GM19238 (cell line): ENCODE measurements around the gene CACNA1B.
"Not testable (repeated sequence)": the region's sequence is repeated elsewhere in the genome, so short reads cannot be mapped to it uniquely, and the experiment has no call there.

Experiments
- DNase-seq: peaks from one replicate; pipeline ENCODE4 v3.0.0; 2011; ENCODE audit warnings: low spot score; ENCODE audit not compliant: insufficient read length

The CACNA1B gene

GRCh38 chr9:138113701-138114325 is 236.2 kb downstream of the CACNA1B start:
- not testable (repeated sequence) for DNase-seq

DNA sequence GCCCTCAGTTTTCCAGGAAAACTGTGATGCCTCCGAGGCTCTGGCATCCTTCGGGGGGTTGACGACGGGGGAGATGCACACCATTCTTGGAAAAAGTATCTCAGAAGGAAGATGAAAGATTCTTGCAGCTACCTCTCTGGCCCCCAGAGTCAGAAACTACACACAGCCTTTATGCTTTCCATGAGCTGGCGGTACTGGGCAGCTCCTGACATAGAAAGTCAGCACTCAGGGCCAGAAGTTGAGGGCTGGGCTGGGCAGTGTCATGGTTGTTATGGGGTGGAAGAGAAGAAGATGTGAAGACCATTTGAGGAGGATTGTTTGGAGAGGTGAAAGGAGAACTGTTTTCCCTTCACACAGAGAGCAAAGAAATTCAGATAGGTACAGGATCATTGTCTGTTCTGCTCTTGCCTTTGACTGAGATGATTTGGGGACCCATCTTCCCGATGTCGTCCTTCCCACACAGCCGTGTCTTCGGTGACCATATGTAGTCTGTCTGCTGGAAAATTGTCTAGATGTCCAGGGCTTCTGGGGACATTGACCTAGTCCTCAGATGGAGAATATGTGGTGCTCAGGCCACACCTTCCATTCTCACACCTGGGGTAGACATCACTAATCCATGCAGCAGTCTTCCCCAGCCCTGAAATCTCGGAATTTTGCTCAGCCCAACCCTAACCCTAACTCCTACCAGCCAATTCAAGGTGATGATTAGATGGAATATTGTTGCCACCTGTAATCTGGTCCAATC is 237.1 kb downstream of the CACNA1B start:
- DNase-seq, result no peak

- DNase-seq, result no peak
These were observed 237.9 kb downstream of the CACNA1B start for GRCh38 chr9:138115506-138115905.

GRCh38 chr9:138116521-138116920 is 238.9 kb downstream of the CACNA1B start:
- no peak for DNase-seq

GRCh38 chr9:138117101-138117750 is 239.6 kb downstream of the CACNA1B start:
- DNase-seq, result no peak

GRCh38 chr9:138117836-138118235 is 240.3 kb downstream of the CACNA1B start:
- no peak for DNase-seq

DNA sequence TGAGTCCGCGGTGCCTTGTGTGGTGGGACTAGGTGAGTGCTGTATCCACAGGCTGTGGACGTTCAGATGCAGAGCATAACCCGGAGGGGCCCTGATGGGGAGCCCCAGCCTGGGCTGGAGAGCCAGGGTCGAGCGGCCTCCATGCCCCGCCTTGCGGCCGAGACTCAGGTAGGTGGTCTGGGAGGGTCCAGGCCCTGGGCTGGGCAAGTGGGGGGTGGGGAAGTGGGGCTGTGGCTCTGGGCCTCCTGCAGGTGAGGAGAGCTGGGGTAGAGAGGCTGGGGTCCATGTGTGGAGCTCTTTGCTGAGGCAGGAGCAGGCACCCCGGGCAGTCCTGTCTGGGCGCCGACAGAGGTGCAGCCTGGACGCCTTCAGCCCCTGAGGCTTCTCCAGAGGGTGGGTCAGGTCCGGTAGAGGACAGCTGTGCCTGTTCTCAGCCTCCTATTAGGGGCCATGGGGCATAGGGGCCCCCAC is 241.1 kb downstream of the CACNA1B start:
- DNase-seq, result no peak

- DNase-seq, result no peak
These were observed 241.8 kb downstream of the CACNA1B start for GRCh38 chr9:138119202-138120027.

- DNase-seq, result no peak
These were observed 242.5 kb downstream of the CACNA1B start for GRCh38 chr9:138120072-138120471.

DNA sequence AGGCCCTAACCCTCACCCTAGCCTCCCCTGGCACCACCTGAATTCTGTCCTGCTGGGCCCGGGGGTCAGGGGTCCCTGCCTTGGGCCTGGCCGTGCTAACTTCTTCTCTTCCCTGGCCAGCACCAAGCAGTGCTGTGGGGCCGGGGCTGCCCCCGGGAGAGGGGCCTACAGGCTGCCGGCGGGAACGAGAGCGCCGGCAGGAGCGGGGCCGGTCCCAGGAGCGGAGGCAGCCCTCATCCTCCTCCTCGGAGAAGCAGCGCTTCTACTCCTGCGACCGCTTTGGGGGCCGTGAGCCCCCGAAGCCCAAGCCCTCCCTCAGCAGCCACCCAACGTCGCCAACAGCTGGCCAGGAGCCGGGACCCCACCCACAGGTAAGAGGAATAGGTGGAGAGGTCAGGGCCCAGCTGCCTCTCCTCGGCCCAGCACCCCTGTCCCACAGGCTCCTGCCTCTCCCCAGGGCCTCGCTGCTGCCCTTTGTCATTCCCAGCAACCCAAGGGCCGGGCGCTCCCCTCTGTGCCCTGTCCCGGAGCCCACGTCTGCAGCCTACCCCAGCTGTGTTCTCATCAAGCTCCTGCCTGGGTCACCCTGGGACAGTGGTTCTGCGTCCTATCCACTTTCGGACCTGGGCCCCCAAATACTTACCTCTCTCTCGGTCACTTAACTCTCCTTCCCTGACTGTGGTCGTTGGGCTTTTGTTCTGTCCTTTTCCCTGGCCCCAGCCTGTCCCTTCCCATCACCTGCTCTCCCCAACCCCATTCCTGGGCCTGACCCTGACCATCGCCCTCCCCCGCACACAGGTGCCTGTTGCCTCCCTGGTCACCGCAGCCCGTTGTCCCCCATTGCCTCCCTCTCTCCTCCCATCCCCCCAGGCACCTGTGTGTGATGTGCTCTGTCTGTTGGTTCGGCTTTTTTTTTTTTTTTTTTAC is 243.2 kb downstream of the CACNA1B start:
- no peak for DNase-seq

- DNase-seq, result no peak
These were observed 244.0 kb downstream of the CACNA1B start for GRCh38 chr9:138121438-138122050.

GRCh38 chr9:138122201-138122600 is 244.6 kb downstream of the CACNA1B start:
- no peak for DNase-seq

- no peak for DNase-seq
These were observed 245.1 kb downstream of the CACNA1B start for GRCh38 chr9:138122676-138123075.

DNA sequence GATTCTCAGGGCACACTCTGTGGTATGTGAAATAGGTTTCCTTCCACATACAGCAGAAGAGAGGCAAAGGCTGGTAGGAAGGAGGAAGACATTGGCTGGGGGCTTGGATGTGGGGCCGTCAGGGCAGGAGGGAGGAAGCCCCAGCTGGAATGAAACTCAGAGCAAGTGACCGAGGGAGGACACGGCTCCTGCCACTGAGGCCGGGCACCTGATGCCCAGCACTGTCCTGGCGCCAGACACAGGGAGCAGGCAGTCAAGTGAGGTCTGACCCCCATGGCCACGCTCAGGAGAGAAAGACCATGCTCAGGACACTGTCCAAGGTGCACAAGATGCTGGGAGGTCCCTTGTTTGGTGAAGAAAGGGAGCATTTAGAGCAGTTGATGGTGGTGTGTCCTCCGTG is 245.5 kb downstream of the CACNA1B start:
- no peak for DNase-seq

DNA sequence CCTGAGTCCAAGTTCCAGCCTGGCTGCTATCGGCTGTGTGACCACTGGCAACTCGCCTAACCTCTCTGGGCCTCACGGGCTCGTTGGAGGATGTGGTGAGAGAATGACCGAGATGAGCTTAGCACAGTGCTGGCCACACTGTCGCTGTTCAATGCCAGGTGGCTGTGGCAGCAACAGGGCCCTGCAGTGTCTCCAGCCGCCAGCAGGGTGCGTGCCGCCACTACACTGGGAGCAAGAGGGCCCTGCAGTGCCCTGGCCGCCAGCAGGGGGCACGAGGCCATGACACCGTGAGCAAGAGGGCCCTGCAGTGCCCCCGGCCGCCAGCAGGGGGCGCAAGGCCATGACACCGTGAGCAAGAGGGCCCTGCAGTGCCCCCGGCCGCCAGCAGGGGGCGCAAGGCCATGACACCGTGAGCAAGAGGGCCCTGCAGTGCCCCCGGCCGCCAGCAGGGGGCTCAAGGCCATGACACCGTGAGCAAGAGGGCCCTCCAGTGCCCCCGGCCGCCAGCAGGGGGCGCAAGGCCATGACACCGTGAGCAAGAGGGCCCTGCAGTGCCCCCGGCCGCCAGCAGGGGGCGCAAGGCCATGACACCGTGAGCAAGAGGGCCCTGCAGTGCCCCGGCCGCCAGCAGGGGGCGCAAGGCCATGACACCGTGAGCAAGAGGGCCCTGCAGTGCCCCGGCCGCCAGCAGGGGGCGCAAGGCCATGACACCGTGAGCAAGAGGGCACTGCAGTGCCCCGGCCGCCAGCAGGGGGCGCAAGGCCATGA is 248.7 kb downstream of the CACNA1B start:
- DNase-seq, result not testable (repeated sequence)

GRCh38 chr9:138126858-138127584 is 249.4 kb downstream of the CACNA1B start:
- DNase-seq, result not testable (repeated sequence)

DNA sequence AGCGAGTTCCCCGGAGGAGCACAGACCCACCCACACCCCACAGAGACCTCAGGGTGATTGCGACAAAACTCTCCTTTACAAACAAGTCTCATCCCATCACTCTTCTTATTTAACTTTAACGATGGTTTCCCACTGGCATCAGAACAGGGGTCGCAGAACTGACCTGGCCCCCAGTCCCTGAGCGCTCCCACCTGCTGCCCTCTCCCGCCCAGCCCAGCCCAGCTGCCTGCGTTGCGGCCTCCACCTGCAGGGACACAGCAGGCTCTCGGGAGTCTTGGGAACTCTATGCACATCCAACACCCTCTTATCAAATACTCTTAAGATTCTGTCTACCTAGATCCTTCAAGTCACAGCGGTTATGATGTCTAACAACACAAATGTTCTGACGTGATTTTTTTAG is 250.4 kb downstream of the CACNA1B start:
- DNase-seq, result not testable (repeated sequence)

DNA sequence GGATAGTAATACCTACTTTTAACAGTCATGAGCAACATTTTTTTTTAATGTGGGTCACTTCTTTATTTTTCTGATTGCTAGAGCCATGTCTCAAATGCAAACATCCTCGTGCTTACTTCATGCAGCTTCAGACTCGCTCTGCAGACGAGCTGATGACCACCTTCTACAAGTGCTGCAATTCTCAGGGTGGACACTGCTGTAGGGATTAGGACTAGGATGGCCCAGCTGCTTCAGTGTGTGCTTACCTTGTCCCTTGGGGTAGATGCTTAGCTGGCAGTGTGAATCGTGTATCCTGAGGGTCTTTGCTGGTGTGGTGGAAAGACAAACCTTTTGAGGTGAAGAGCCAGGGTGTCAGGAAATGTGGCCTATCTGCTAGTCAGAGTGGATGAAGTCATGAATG is 251.7 kb downstream of the CACNA1B start:
- not testable (repeated sequence) for DNase-seq
